AG04450 (cell line): ENCODE results near the gene ARHGEF37. TPM values are rescaled to one million over a fixed set of nuclear protein-coding genes. Genes with fewer than 3 reads are reported as not detected.
"Not testable (repeated sequence)": the region's sequence is repeated elsewhere in the genome, so short reads cannot be mapped to it uniquely, and the experiment has no call there.

Experiments used
- CTCF ChIA-PET: fragments of 300-600, 350-600 bp; formaldehyde crosslinking; extraction: SDS; loops from one replicate; lab custom pipeline; 2022; ENCODE audit warnings: antibody characterized with exemption, inconsistent platforms; lab: Charles Lee
- POLR2A ChIA-PET: fragments of 350-600 bp; formaldehyde crosslinking; extraction: SDS; loops from one replicate; lab custom pipeline; 2021; ENCODE audit warnings: antibody characterized with exemption, inconsistent platforms; lab: Yijun Ruan, JAX
- DNase-seq: peaks from one replicate; pipeline ENCODE4 v3.0.0-alpha.2; 2011; ENCODE audit warnings: low read depth, low spot score
- H3K27ac ChIP-seq: one replicate; pipeline ENCODE4 v1.5.1; 2012; ENCODE audit warnings: low read depth, low read length, control low read depth
- H3K27me3 ChIP-seq: one replicate; pipeline ENCODE4 v1.6.0; 2012; ENCODE audit warnings: low read length; ENCODE audit not compliant: control insufficient read depth, insufficient read depth
- H3K4me3 ChIP-seq: 2 replicates; pipeline ENCODE4 v1.5.1; 2011; ENCODE audit warnings: mild to moderate bottlenecking, low read depth, low read length, control low read depth
- H3K9me3 ChIP-seq: 2 replicates; pipeline ENCODE4 v1.5.1; 2012; ENCODE audit warnings: low read length; ENCODE audit not compliant: control insufficient read depth, insufficient read depth
- polyA plus RNA-seq: library from polyadenylated mRNA; depleted of rRNA; stranded (reverse); fragments of >200 nt; gene quantifications from 2 replicates; pipeline ENCODE4 v1.2.3, GENCODE V29; 2011
- TF ChIP-seq, protein P1 (sequence below): IDR thresholded peaks from 2 replicates; pipeline ENCODE4 v1.5.1; 2011; ENCODE audit warnings: low read depth, low read length, control low read depth, inconsistent platforms

The ARHGEF37 gene
- polyA plus RNA-seq, 1 experiment = 0.74 TPM

DNA sequence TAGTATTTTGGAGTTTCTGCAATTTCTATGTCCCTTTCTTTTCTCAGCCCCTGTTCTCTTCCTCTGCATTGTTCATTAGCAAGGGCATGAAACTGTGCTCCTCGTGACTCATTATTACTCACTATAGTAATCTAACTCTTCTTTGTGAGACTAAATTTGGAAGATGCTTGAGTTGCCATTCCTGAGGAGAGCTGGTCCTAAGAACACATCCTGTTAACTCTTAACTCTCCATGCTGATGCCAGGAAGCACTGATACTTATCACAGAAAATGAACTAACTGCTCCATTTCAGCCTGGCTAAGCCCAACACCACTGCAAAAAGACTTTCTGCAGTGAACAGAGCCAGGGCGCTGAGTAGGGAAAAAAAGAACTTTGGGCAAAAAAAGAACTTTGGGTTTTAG is 19.4 kb upstream of the ARHGEF37 start:
- ChIA-PET POLR2A (interaction anchor here (1.8 to 4.0 kb wide), 4 partner anchors 11 to 127 kb away, joined by 10 to 38 read pairs (median 16); partner anchors contain the start of gene CSNK1A1), CTCF (interaction anchor here (0.6 to 4.5 kb wide), 13 partner anchors 10 to 190 kb away, joined by 3 to 31 read pairs (median 6); partner anchors contain the start of gene CSNK1A1)
- peak overlapping the region; percentile 90 for H3K27ac ChIP-seq

GRCh38 chr5:149563466-149563865 is 17.8 kb upstream of the ARHGEF37 start:
- TF ChIP-seq, protein P1, sequence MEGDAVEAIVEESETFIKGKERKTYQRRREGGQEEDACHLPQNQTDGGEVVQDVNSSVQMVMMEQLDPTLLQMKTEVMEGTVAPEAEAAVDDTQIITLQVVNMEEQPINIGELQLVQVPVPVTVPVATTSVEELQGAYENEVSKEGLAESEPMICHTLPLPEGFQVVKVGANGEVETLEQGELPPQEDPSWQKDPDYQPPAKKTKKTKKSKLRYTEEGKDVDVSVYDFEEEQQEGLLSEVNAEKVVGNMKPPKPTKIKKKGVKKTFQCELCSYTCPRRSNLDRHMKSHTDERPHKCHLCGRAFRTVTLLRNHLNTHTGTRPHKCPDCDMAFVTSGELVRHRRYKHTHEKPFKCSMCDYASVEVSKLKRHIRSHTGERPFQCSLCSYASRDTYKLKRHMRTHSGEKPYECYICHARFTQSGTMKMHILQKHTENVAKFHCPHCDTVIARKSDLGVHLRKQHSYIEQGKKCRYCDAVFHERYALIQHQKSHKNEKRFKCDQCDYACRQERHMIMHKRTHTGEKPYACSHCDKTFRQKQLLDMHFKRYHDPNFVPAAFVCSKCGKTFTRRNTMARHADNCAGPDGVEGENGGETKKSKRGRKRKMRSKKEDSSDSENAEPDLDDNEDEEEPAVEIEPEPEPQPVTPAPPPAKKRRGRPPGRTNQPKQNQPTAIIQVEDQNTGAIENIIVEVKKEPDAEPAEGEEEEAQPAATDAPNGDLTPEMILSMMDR = no peak
- ChIA-PET POLR2A (interaction anchor here (0.7 to 4.0 kb wide), 6 partner anchors 13 to 155 kb away, joined by 3 to 38 read pairs (median 6); partner anchors contain the start of gene CSNK1A1), CTCF (interaction anchor here (0.6 to 4.5 kb wide), 14 partner anchors 12 to 606 kb away, joined by 3 to 31 read pairs (median 8); partner anchors contain the start of gene CSNK1A1)
- H3K27me3 ChIP-seq = no peaks in the 10 kb centered on the region
- no peaks in the 10 kb centered on the region for H3K9me3 ChIP-seq
- H3K27ac ChIP-seq = peak overlapping the region; percentile 90
- H3K4me3 ChIP-seq = no peak overlapping the region
- no peak for DNase-seq

More for the DNA sequence above, 19.4 kb upstream of the ARHGEF37 start:
- DNase-seq = peak; percentile 84
- TF ChIP-seq, protein P1 = no peak
- Histone ChIP-seq H3K27me3 (no peaks in the 10 kb centered on the region), H3K4me3 (no peak overlapping the region; the same call in 1 of the 2 replicates), H3K9me3 (no peaks in the 10 kb centered on the region)

GRCh38 chr5:149564542-149565140 is 16.7 kb upstream of the ARHGEF37 start:
- ChIA-PET CTCF (interaction anchor here (0.6 to 3.7 kb wide), 40 partner anchors 11 to 264 kb away, joined by 3 to 48 read pairs (median 4); partner anchors contain the start of genes ARHGEF37, CSNK1A1 and IL17B), POLR2A (interaction anchor here (0.6 to 1.2 kb wide), 3 partner anchors 79 to 131 kb away, joined by 3 to 4 read pairs (median 3); no protein-coding TSS in a partner anchor)
- TF ChIP-seq, protein P1 = peak; percentile 62
- DNase-seq = peak; percentile 69
- not testable (repeated sequence) for H3K9me3 ChIP-seq, H3K27ac ChIP-seq, H3K27me3 ChIP-seq, H3K4me3 ChIP-seq

GRCh38 chr5:149567226-149567625 is 14.1 kb upstream of the ARHGEF37 start:
- H3K27ac ChIP-seq = no peak overlapping the region
- TF ChIP-seq, protein P1 = no peak
- ChIA-PET CTCF (interaction anchor here (0.8 to 3.7 kb wide), 7 partner anchors 25 to 200 kb away, joined by 3 to 48 read pairs (median 18); no protein-coding TSS in a partner anchor), POLR2A (no interaction called here)
- H3K27me3 ChIP-seq = no peaks in the 10 kb centered on the region
- no peak for DNase-seq
- H3K9me3 ChIP-seq = no peaks in the 10 kb centered on the region
- no peak overlapping the region for H3K4me3 ChIP-seq
